GM18519 (cell line): Measurements from ENCODE around the gene AHNAK.
"Not testable (repeated sequence)": the region's sequence is repeated elsewhere in the genome, so short reads cannot be mapped to it uniquely, and the experiment has no call there.

Experiments
- ATAC-seq: cut with Tn5 transposase; IDR thresholded peaks from one replicate; pipeline ENCODE4 v1.9.1; 2021; ENCODE audit warnings: mild to moderate bottlenecking, moderate library complexity; ENCODE audit not compliant: unreplicated experiment, low FRiP score

Gene AHNAK

GRCh38 chr11:62499311-62499943 lies 47.2 kb downstream of the AHNAK start:
- not testable (repeated sequence) for ATAC-seq

- ATAC-seq: no peak
Measured at GRCh38 chr11:62498492-62499286, 47.9 kb downstream of the AHNAK start.

- ATAC-seq: no peak
Measured at GRCh38 chr11:62498031-62498430, 48.6 kb downstream of the AHNAK start.

- no peak for ATAC-seq
Measured at GRCh38 chr11:62497132-62497801, 49.3 kb downstream of the AHNAK start.

- no peak for ATAC-seq
Measured at GRCh38 chr11:62496676-62497075, 49.9 kb downstream of the AHNAK start.

- ATAC-seq: no peak
Measured at GRCh38 chr11:62494246-62494645, 52.4 kb downstream of the AHNAK start.

- no peak for ATAC-seq
Measured at GRCh38 chr11:62493801-62494200, 52.8 kb downstream of the AHNAK start.

- no peak for ATAC-seq
Measured at GRCh38 chr11:62492586-62492985, 54.0 kb downstream of the AHNAK start.

- no peak for ATAC-seq
Measured at GRCh38 chr11:62491571-62492329, 54.9 kb downstream of the AHNAK start.

GRCh38 chr11:62489204-62489603 lies 57.4 kb downstream of the AHNAK start:
- ATAC-seq: no peak

- ATAC-seq: no peak
Measured at GRCh38 chr11:62487738-62488551, 58.7 kb downstream of the AHNAK start.

- no peak for ATAC-seq
Measured at GRCh38 chr11:62487136-62487535, 59.5 kb downstream of the AHNAK start.

GRCh38 chr11:62484352-62484751 lies 62.3 kb downstream of the AHNAK start:
- no peak for ATAC-seq

- ATAC-seq: no peak
Measured at GRCh38 chr11:62482753-62483152, 63.9 kb downstream of the AHNAK start.

GRCh38 chr11:62479631-62480201 lies 66.9 kb downstream of the AHNAK start:
- ATAC-seq: no peak

- no peak for ATAC-seq
Measured at GRCh38 chr11:62477927-62478326, 68.7 kb downstream of the AHNAK start.

- no peak for ATAC-seq
Measured at GRCh38 chr11:62472063-62472884, 74.3 kb downstream of the AHNAK start.

GRCh38 chr11:62471603-62472002 lies 75.0 kb downstream of the AHNAK start:
- ATAC-seq: no peak

GRCh38 chr11:62468577-62468976 lies 78.0 kb downstream of the AHNAK start:
- ATAC-seq: no peak
